Testis (tissue), 2 donors: ENCODE results near the gene CCDC127.

Experiments used
- POLR2A ChIP-seq: fragments of 450-650 bp; IDR thresholded peaks from one replicate; pipeline ENCODE4 v1.6.1; 2017; ENCODE audit warnings: antibody characterized with exemption, mild to moderate bottlenecking, moderate library complexity
- TF ChIP-seq, protein P1 (sequence below), 3 experiments: fragments of 450-650 bp in 2 of 3; fragments of 200-600 bp in 1 of 3; sonication (generic) in 1 of 3; IDR thresholded peaks; one replicate each; pipeline ENCODE4 v1.5.1; 2016 to 2019; ENCODE audit warnings: antibody characterized with exemption in 3 of 3, mild to moderate bottlenecking in 2 of 3, moderate library complexity in 1 of 3

DNA sequence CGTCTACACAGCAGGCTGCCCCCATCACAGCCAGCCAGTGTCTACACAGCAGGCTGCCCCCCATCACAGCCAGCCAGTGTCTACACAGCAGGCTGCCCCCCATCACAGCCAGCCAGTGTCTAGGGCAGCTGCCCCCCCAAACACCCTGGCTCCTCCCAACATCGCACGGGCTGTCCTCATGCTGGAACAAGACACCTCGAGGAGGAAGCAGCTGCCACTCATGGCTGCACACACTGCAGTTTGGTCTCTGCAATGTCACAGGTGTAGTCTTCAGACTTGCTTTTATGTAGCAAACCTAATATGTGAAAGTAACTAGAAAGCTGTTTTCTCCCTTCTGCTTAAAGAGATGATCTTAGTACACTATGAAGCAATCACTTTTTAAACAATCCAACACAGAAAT is 17.0 kb downstream of the CCDC127 start:
- TF ChIP-seq, protein P1, sequence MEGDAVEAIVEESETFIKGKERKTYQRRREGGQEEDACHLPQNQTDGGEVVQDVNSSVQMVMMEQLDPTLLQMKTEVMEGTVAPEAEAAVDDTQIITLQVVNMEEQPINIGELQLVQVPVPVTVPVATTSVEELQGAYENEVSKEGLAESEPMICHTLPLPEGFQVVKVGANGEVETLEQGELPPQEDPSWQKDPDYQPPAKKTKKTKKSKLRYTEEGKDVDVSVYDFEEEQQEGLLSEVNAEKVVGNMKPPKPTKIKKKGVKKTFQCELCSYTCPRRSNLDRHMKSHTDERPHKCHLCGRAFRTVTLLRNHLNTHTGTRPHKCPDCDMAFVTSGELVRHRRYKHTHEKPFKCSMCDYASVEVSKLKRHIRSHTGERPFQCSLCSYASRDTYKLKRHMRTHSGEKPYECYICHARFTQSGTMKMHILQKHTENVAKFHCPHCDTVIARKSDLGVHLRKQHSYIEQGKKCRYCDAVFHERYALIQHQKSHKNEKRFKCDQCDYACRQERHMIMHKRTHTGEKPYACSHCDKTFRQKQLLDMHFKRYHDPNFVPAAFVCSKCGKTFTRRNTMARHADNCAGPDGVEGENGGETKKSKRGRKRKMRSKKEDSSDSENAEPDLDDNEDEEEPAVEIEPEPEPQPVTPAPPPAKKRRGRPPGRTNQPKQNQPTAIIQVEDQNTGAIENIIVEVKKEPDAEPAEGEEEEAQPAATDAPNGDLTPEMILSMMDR (IDR thresholded peaks at IDR 0.05) = no peak
- TF ChIP-seq POLR2A = no peak
